Endothelial cell of umbilical vein (primary cell): Measurements from ENCODE around the gene MAP3K14.
"Not testable (repeated sequence)": the region's sequence is repeated elsewhere in the genome, so short reads cannot be mapped to it uniquely, and the experiment has no call there.

Experiments
- CTCF ChIP-seq, 2 donors: IDR thresholded peaks; 1 replicate in 1 of 2; 2 replicates in 1 of 2; pipeline ENCODE4 v1.5.1; 2011; ENCODE audit warnings: low read length in 2 of 2, mild to moderate bottlenecking in 2 of 2, moderate library complexity in 2 of 2, control low read depth in 1 of 2, inconsistent platforms in 1 of 2, low read depth in 1 of 2; ENCODE audit not compliant: insufficient read depth in 1 of 2; ENCODE audit errors: extremely low read depth in 1 of 2
- EZH2 ChIP-seq: IDR thresholded peaks from 2 replicates; pipeline ENCODE4 v1.6.1; 2012; ENCODE audit warnings: borderline replicate concordance, low read depth, mild to moderate bottlenecking, moderate library complexity, low read length, inconsistent platforms; ENCODE audit not compliant: severe bottlenecking
- MYC ChIP-seq: IDR thresholded peaks from one replicate; pipeline ENCODE4 v1.6.1; 2011; ENCODE audit warnings: mild to moderate bottlenecking, low read depth, low read length
- POLR2A ChIP-seq: IDR thresholded peaks from 2 replicates; pipeline ENCODE4 v1.6.1; 2012; ENCODE audit warnings: low read depth, mild to moderate bottlenecking, control low read depth, low read length

GRCh38 chr17:45343967-45344664 is 27.3 kb upstream of the MAP3K14 start:
- TF ChIP-seq CTCF (IDR thresholded peaks at IDR 0.05; ENCODE audit: extremely low read depth in 1 of 2, insufficient read depth in 1 of 2, low read depth in 1 of 2, low read length in 2 of 2); POLR2A; MYC; EZH2: not testable (repeated sequence)
